Ishikawa (cell line): ENCODE measurements around the gene TNFSF12.

ENCODE experiments used
- CEBPB ChIP-seq: IDR thresholded peaks from 2 replicates; pipeline ENCODE4 v1.6.1; 2012
- CREB1 ChIP-seq: IDR thresholded peaks from 2 replicates; pipeline ENCODE4 v1.6.1; 2012; ENCODE audit warnings: low read depth
- EGR1 ChIP-seq: IDR thresholded peaks from 2 replicates; pipeline ENCODE4 v1.6.1; 2012
- EP300 ChIP-seq: IDR thresholded peaks from 2 replicates; pipeline ENCODE4 v1.6.1; 2012; ENCODE audit warnings: borderline replicate concordance
- FOXM1 ChIP-seq: IDR thresholded peaks from 2 replicates; pipeline ENCODE4 v1.6.1; 2012; ENCODE audit warnings: low read depth, borderline replicate concordance
- MAX ChIP-seq: IDR thresholded peaks from 2 replicates; pipeline ENCODE4 v1.6.1; 2012
- NFIC ChIP-seq: IDR thresholded peaks from 2 replicates; pipeline ENCODE4 v1.6.1; 2012
- RAD21 ChIP-seq: IDR thresholded peaks from 2 replicates; pipeline ENCODE4 v1.6.1; 2012; ENCODE audit warnings: low read depth
- REST ChIP-seq: IDR thresholded peaks from 2 replicates; pipeline ENCODE4 v1.6.1; 2012; ENCODE audit warnings: low read depth, mild to moderate bottlenecking
- TAF1 ChIP-seq: IDR thresholded peaks from 2 replicates; pipeline ENCODE4 v1.6.1; 2012; ENCODE audit warnings: low read depth, mild to moderate bottlenecking
- TCF12 ChIP-seq: IDR thresholded peaks from 2 replicates; pipeline ENCODE4 v1.6.1; 2012; ENCODE audit warnings: low read depth
- TEAD4 ChIP-seq: IDR thresholded peaks from 2 replicates; pipeline ENCODE4 v1.6.1; 2012
- USF1 ChIP-seq: IDR thresholded peaks from 2 replicates; pipeline ENCODE4 v1.6.1; 2012
- YY1 ChIP-seq: IDR thresholded peaks from 2 replicates; pipeline ENCODE4 v1.6.1; 2012; ENCODE audit warnings: low read depth
- ZBTB7A ChIP-seq: IDR thresholded peaks from 2 replicates; pipeline ENCODE4 v1.6.1; 2012; ENCODE audit warnings: low read depth

The TNFSF12 gene

GRCh38 chr17:7573324-7574080, 24.6 kb downstream of the TNFSF12 start:
- TF ChIP-seq EP300 (peak; percentile 26; the same call in 1 of the 2 replicates), TCF12 (peak; percentile 37; the same call in 1 of the 2 replicates), CEBPB (peak; percentile 98), REST (no peak), YY1 (peak; percentile 52; the same call in 1 of the 2 replicates), TAF1 (peak; percentile 45; the same call in 1 of the 2 replicates), TEAD4 (no peak), ZBTB7A (no peak), CREB1 (no peak), NFIC (no peak; the same call in 1 of the 2 replicates), USF1 (peak; percentile 43; the same call in 1 of the 2 replicates), MAX (peak; percentile 90), EGR1 (peak; percentile 47; the same call in 1 of the 2 replicates), RAD21 (no peak), FOXM1 (no peak)

- no peak for TF ChIP-seq CEBPB
- TF ChIP-seq USF1: no peak
- TF ChIP-seq REST: no peak
- no peak for TF ChIP-seq MAX
- TF ChIP-seq TCF12: no peak
- TF ChIP-seq TAF1: no peak
- TF ChIP-seq ZBTB7A: no peak
- TF ChIP-seq TEAD4: no peak
- no peak for TF ChIP-seq RAD21
- no peak for TF ChIP-seq NFIC
- no peak for TF ChIP-seq FOXM1
- no peak for TF ChIP-seq EGR1
- TF ChIP-seq YY1: no peak
- no peak for TF ChIP-seq CREB1
- no peak; the same call in 1 of the 2 replicates for TF ChIP-seq EP300
These were observed 25.5 kb downstream of the TNFSF12 start for GRCh38 chr17:7574176-7574953.

GRCh38 chr17:7575481-7575883, 26.6 kb downstream of the TNFSF12 start:
- no peak for TF ChIP-seq USF1
- TF ChIP-seq TEAD4: no peak
- no peak for TF ChIP-seq FOXM1
- no peak for TF ChIP-seq ZBTB7A

- no peak for TF ChIP-seq EGR1
- no peak for TF ChIP-seq FOXM1
- no peak for TF ChIP-seq TAF1
- no peak for TF ChIP-seq TCF12
- no peak for TF ChIP-seq USF1
- TF ChIP-seq CREB1: no peak
- no peak for TF ChIP-seq NFIC
- no peak for TF ChIP-seq EP300
- TF ChIP-seq ZBTB7A: no peak
- TF ChIP-seq YY1: no peak
- no peak for TF ChIP-seq TEAD4
These were observed 27.1 kb downstream of the TNFSF12 start for GRCh38 chr17:7575959-7576358.
